ENCODE data around the gene TTC27. TPM values are rescaled to one million over a fixed set of nuclear protein-coding genes. Genes with fewer than 3 reads are reported as not detected.
A peak's percentile ranks its signal among the peaks of the same experiment; 100 is the strongest.
"Not testable (repeated sequence)": the region's sequence is repeated elsewhere in the genome, so short reads cannot be mapped to it uniquely, and the experiment has no call there.

Gene TTC27
- total RNA-seq, 1 experiment from 2014 or later = 45.2 TPM

DNA sequence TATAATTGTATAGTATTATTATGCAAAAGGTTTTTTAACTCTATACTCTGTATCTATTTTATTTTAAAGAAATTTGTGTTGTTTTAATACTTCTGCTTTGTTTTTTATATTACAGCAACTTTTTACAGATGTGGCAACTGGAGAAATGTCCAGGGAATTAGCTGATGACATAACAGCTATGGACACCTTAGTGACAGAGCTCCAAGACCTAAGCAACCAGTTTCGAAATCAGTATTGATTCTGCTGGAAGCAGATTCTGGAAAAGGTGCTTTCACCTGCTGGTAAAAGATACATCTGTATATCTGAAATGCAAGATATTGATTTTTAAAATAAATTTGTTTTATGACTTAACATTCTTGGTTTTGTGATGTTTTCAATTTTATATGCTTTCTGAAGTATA is 192.9 kb downstream of the TTC27 start:
- in situ Hi-C loops (cut with HindIII; ENCODE audit: low pct_unique_long_range_greater_than_20kb, low sequenced_read_pairs) = no loop called here

DNA sequence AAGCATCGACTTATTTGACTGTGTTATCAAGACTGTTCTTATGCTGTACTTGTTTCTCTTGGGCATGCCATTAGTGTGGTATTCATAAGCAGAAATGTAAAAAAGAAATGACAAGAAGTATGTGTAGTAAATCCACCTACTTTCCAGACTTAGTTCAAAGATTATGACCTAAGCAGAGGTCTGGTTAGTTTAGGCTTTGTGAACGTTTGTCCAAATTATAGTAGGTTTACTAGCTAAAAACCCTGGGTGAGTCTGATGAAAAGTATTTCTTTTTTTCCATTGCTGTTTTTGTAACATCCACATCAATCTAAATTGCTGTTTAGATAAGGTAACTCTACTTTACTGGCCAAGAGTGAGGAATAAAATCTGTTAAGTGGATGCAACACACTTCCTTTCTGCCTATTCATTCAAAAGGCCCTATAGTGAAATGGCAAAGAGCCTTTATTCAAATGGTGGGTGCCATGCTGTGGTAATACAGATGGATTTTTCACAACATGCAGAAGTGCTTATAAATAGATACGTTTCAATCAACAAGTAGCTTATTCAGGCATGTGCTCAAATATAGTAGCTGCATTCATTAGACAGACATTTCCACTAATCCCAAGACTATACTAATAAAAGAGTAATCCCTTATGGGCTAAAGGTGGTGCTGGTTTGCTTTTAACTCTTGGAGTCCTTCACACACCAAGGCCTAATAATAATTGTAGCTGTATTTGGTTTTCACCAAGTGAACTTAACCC is 196.4 kb downstream of the TTC27 start:
- no peak for DNase-seq (ENCODE audit: low read depth)
- in situ Hi-C loops (cut with HindIII; ENCODE audit: low pct_unique_long_range_greater_than_20kb, low sequenced_read_pairs) = no loop called here

More for the DNA sequence above, 192.9 kb downstream of the TTC27 start:
- no peak for DNase-seq (ENCODE audit: low read depth)

DNA sequence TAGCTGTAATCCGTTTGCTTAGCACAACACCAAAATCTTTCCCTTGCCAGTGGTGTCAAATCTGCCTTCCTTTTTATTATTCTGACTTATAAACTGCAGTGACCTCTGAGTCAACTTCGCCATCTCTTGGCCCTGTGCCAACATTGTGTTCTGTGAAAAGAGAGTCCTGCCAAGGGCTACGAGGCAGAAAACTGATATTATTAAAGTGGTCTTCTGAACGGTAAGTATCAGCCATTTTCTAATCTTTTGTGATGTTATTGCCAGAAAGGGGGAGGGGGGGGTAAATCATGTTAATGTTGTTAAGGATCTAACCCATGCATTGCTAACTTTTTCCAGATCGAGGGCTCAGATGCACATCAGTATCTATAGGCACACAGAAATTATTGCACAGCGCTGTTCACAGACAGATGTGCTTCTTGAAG is 197.5 kb downstream of the TTC27 start:
- DNase-seq (ENCODE audit: low read depth) = peak; percentile 41

DNA sequence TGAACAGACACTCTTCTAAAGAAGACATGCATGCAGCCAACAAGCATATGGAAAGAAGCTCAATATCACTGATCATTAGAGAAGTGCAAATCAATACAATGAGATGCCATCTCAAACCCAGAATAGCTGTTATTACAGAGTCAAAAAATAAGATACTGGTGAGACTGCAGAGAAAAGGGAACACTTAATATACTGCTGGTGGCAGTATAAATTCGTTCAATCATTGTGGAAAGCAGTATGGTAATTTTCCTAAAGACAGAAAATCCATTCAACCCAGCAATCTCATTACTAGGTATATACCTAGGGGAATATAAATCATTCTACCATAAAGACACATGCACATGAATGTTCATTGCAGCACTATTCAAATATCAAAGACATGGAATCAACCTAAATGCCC is 202.3 kb downstream of the TTC27 start:
- no peak for DNase-seq (ENCODE audit: low read depth)
- in situ Hi-C loops (cut with HindIII; ENCODE audit: low pct_unique_long_range_greater_than_20kb, low sequenced_read_pairs) = no loop called here

More for the DNA sequence above, 197.5 kb downstream of the TTC27 start:
- in situ Hi-C loops (cut with HindIII; ENCODE audit: low pct_unique_long_range_greater_than_20kb, low sequenced_read_pairs) = no loop called here

DNA sequence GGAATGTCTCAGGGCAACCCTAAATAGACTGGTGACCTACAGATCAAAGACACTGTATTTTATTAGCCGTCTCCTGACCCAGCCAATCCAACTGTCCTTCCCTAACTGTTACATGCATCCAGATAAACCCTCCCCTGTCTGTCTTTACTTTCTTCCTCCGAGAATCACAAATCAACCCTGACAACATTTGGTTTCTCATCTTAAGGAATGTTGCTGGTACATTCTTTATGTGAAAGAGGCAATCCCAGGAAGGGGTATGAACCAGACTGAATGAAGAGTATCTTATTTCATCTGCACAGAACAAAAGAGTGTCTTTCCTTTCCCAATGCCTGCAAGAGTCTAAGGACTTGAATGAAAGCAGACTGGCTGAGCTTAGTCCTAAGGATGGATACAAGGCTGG is 205.0 kb downstream of the TTC27 start:
- DNase-seq (ENCODE audit: low read depth) = peak; percentile 8
- in situ Hi-C loops (cut with HindIII; ENCODE audit: low pct_unique_long_range_greater_than_20kb, low sequenced_read_pairs) = no loop called here

DNA sequence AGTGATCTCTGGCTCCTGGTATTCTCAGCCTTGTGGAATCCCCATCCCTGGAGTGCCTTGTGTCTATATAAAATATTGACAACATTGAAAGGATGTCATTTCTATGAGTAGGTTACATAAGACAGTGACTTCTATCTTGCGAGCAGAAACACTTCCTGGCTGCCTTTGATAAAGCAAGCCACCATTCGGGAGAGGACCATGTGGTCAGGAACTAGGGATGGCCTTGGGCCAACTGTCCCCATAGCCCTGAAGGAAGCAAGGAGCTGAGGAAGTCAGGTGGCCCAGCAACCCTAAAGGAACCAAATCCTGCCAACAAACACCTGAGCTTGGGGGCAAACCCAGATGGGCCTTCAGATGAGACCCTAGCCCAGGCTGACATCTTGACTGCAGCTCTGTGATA is 205.9 kb downstream of the TTC27 start:
- no peak for DNase-seq (ENCODE audit: low read depth)
- in situ Hi-C loops (cut with HindIII; ENCODE audit: low pct_unique_long_range_greater_than_20kb, low sequenced_read_pairs) = no loop called here

DNA sequence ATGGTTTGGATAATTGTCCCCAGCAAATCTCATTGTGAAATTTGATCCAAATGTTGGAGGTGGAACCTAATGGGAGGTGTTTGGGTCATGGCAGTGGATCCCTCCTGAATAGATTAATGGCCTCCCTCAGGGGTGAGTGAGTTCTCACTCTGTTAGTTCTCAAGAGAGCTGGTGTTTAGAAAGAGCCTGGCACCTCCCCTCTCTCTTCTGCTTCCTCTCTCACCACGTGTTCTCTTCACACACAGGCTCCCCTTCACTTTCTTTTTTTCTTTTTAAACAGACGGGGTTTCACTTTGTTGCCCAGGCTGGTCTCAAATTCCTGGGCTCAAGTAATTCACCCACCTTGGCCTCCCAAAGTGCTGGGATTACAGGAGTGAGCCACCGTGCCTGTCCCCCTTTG is 207.3 kb downstream of the TTC27 start:
- in situ Hi-C loops (cut with HindIII; ENCODE audit: low pct_unique_long_range_greater_than_20kb, low sequenced_read_pairs) = no loop called here
- DNase-seq (ENCODE audit: low read depth) = no peak

DNA sequence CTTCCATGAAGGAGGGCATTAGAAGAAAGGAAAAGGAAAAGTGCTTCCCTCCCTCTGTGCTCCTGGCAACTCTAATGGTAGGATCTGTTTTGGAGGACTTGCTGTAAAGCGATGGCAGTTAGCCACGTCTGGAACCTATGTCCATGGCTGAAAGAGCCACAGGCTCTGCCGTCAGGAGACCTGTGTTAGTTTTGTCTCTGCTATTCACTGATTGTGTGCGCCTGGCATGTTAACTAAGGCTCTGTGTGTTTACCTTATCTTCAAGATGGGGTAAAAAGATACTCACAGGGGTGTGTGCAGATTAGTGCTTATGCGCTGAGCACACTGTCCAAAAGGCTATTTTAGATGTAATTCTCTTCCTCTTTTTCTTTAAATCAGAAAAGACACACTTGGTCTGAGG is 209.1 kb downstream of the TTC27 start:
- in situ Hi-C loops (cut with HindIII; ENCODE audit: low pct_unique_long_range_greater_than_20kb, low sequenced_read_pairs) = no loop called here
- no peak for DNase-seq (ENCODE audit: low read depth)

DNA sequence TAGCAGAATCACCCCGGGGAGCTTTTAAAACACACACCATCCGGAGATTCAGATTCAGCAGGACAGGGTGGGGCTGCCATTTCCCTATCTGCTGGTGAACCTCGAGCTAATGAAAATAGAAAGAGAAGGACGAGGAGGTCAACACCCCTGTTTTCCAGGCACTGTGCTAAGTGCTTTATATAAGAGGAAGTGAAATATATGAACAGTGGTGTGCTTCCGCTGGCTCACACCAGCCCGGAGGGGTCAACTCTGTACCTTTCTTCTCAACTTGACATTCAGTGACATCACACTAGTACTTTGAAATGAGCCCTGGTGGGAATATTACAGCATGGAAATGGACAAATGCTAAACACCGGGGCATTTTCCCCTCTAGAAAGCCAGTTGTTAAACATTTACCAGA is 210.6 kb downstream of the TTC27 start:
- in situ Hi-C loops (cut with HindIII; ENCODE audit: low pct_unique_long_range_greater_than_20kb, low sequenced_read_pairs) = no loop called here
- no peak for DNase-seq (ENCODE audit: low read depth)

DNA sequence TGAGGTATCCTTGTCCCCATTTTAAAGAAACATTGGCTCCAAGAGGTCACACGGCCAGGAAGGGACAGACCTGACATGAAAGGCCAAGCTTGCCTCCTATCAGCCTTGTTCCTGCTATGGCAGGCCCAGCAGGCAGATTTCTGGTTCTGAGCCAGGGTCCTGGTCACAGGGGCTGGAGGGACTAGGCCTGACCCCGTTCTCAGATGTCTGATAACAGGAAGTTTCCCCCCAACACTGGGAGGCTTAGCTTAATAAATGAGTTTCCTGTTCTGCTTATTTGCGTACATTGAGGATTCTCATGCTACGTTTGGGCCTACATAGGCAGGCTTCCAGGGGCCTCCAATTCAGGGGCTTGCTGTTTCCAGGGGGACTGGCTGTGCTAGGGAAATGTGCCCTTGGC is 211.1 kb downstream of the TTC27 start:
- DNase-seq (ENCODE audit: low read depth) = no peak
- in situ Hi-C loops (cut with HindIII; ENCODE audit: low pct_unique_long_range_greater_than_20kb, low sequenced_read_pairs) = no loop called here

DNA sequence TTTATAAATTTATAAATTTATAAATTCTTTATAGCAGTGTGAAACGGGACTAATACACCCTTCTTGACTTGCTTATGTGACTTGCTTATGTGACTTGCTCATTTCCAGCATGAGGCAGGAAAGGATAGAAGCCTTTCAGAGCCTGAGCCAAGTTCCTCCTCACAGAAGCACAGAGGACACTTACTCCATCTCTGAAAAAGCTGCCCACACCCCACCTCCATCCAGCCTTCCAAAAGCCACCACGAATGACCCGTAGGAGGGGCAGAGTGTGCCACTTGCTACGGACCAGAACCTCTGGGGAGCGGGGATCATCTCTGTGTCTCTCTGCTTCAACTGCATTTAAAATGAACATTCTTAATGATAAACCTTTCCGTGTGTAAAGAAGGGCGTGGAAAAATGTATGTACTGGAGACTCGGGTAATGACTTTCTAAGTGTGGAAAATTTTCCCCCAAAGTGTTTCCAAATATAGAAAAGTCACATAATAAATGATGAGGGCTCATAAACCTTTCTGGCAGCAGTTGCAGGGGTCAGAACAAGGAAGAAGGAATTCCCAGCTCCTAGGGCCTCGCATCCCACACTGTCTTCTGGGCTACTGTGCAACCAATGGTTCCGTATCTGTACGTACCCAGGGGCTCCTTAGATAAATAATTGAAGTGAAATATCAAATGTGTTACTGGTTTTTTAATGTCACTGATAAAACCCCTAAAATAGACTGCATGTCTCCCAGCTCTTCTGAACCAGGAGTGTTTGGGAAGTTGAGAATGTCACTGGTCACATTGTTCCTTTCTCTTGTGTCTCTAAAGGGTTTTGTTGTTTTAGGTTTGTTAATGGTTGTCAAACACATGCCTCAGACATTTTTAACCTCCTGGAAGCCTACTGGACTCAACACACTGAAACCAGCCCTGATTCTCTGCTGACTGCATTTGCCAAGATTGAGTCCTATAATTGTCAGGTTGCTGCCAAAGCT is 214.4 kb downstream of the TTC27 start:
- DNase-seq (ENCODE audit: low read depth) = no peak
- in situ Hi-C loops (cut with HindIII; ENCODE audit: low pct_unique_long_range_greater_than_20kb, low sequenced_read_pairs) = no loop called here

DNA sequence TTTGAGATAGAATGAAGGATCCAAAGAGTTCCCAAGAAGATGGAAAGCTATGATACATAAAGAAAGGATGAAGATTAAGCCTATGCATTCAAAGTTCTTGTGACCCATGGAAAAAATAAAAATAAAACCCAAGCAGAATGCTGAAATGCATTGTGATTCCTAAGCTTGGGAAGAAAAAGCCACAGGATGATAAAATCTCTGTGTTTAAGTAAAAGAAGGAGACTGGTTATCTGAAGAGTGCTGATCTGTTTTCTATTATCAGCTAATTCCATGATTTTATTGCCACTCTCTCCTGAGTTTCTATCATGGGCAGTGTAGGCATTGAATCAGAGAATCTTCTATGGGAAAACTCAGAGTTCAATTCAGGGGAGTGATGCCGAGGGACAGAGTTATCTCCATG is 215.8 kb downstream of the TTC27 start:
- no peak for DNase-seq (ENCODE audit: low read depth)
- in situ Hi-C loops (cut with HindIII; ENCODE audit: low pct_unique_long_range_greater_than_20kb, low sequenced_read_pairs) = no loop called here

DNA sequence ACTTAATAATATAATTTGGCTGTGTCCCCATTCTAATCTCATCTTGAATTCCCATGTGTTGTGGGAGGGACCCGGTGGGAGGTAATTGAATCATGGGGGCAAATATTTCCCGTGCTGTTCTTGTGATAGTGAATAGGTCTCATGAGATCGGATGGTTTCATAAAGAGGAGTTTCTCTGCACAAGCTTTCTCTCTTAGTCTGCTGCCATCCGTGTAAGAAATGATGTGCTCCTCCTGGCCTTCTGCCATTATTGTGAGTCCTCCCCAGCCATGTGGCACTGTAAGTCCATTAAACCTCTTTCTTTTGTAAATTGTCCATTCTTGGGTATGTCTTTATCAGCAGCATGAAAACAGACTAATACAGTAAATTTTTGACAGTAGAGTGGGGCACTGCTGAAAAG is 216.4 kb downstream of the TTC27 start:
- in situ Hi-C loops (cut with HindIII; ENCODE audit: low pct_unique_long_range_greater_than_20kb, low sequenced_read_pairs) = no loop called here
- DNase-seq (ENCODE audit: low read depth) = no peak

DNA sequence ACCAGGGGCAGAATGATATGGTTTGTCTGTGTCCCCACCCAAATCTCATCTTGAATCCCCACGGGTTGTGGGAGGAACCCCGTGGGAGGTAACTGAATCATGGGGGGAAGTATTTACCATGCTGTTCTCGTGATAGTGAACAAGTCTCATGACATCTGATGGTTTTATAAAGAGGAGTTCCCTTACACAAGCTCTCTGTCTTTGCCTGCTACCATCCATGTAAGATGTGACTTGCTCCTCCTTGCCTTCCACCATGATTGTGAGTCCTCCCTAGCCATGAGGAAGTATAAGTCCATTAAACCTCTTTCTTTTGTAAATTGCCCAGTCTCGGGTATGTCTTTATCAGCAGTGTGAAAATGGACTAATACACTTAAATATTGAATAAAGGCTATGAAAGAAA is 218.4 kb downstream of the TTC27 start:
- in situ Hi-C loops (cut with HindIII; ENCODE audit: low pct_unique_long_range_greater_than_20kb, low sequenced_read_pairs); DNase-seq (ENCODE audit: low read depth): not testable (repeated sequence)

DNA sequence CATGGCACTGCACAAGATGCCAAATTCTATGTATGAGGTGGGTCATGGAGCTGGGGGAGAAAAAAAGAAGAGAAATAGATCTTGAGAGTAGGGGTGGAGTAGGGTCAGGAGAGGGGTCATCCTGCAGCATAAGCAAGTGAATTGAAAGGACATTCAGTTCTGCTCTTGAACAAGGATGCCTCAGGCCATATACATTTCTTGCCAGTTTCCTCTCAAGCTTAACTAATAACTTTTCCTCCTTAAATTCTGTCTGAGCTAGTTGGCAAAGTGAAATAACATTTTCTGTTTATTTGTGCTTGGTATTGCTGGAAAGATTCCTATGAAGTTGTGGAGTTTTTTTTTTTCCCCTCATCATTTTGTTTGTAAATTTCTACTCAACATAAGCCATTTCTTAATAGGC is 219.9 kb downstream of the TTC27 start:
- in situ Hi-C loops (cut with HindIII; ENCODE audit: low pct_unique_long_range_greater_than_20kb, low sequenced_read_pairs) = no loop called here
- DNase-seq (ENCODE audit: low read depth) = no peak

DNA sequence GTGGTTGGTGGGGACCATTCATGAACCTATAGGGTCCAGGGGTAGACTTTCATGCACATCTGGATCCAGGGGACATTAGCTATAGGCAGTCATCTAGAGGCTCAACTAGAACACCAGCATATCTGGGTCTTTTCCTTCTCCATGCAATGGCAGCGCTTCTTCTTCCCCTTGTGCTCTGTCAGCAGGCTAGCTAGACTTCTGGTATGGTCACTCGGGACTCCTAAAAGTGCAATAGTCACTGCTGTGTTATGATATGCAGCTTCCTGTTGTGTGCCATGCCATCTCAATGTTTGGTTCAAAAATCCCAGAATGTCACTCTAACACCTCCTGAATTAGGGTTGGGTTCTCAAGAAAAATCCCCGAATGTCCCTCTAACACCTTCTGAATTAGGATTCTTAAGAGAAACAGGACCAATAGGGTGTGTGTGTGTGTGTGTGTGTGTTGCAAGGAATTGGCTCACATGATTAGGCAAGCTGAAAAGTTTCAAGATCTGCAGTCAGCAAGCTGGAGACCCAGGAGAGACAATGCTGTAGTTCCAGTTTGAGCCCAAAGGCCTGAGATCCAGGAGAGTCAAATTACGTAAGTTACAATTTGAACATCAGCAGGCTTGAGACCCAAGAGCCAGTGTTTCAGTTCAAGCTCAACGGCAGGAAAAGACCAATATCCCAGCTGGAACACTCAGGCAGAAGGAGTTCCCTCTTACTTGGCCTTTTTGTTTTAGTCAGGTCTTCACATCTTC is 221.8 kb downstream of the TTC27 start:
- in situ Hi-C loops (cut with HindIII; ENCODE audit: low pct_unique_long_range_greater_than_20kb, low sequenced_read_pairs) = no loop called here
- no peak for DNase-seq (ENCODE audit: low read depth)

DNA sequence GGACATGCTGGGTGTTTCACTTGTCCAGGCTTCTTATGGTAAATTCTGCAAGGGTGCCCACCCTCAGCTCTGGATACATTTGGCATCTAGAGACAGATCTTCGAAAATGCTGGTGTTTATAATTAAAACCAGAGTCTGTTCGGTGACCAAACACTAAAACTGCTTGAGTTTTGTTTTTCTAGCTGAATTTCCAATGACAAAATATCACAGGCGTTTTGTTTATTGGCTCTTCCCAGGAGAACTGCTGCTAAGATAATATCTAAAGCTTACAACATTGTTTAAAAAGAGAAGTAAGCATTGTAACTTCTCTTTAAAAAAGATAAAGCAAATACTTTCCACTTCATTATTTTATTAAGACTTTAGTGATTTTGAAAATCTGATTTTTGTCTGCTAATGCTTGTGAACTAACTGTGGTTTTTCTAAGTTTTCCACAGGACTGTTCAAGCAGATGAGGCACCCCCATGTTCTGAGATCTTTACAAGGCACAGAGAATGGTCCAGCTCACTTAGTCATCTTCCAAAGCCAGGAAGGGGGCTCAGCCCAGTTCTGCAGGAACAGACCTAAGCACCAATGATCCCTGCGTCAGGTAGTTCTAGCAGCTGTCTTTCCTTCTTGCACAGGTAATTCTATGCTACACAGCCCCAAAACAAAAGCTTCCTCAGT is 224.1 kb downstream of the TTC27 start:
- no peak for DNase-seq (ENCODE audit: low read depth)
- in situ Hi-C loops (cut with HindIII; ENCODE audit: low pct_unique_long_range_greater_than_20kb, low sequenced_read_pairs) = no loop called here

DNA sequence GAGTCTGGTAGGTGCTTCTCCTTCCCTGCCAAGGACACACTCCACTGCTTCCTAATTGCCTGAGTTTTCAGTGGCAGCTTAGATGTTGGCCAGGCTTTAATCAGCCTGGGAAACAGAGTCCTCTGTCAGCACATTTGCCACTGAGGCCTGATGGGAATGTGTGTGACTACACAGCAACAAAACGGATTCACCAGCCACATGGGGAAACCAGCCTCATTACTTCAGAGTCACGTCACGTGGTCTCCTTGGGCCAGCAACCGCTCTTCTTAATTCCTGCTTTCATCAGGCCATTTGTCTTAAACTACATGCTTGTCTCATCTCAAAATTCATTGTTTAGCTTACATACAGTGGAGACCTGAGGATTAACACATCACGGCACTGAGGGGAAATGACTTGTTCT is 225.0 kb downstream of the TTC27 start:
- no peak for DNase-seq (ENCODE audit: low read depth)
- in situ Hi-C loops (cut with HindIII; ENCODE audit: low pct_unique_long_range_greater_than_20kb, low sequenced_read_pairs) = no loop called here

Measured in Caki2 (cell line).